Parietal lobe (tissue), 2 donors: ENCODE results near the gene HPCAL1. TPM values are rescaled to one million over a fixed set of nuclear protein-coding genes. Genes with fewer than 3 reads are reported as not detected.
A peak's percentile ranks its signal among the peaks of the same experiment; 100 is the strongest.

Experiments used
- small RNA-seq: library from RNA; depleted of rRNA; stranded (forward); fragments of <200 nt; gene quantifications from one replicate; pipeline ENCODE3, GENCODE V24; 2014; ENCODE audit warnings: low replicate concordance
- total RNA-seq: library from RNA; depleted of rRNA; stranded (reverse); fragments of >200 nt; gene quantifications from one replicate; pipeline ENCODE4 v1.2.3, GENCODE V29; 2014

Gene HPCAL1
- total RNA-seq = 23.5 TPM

DNA sequence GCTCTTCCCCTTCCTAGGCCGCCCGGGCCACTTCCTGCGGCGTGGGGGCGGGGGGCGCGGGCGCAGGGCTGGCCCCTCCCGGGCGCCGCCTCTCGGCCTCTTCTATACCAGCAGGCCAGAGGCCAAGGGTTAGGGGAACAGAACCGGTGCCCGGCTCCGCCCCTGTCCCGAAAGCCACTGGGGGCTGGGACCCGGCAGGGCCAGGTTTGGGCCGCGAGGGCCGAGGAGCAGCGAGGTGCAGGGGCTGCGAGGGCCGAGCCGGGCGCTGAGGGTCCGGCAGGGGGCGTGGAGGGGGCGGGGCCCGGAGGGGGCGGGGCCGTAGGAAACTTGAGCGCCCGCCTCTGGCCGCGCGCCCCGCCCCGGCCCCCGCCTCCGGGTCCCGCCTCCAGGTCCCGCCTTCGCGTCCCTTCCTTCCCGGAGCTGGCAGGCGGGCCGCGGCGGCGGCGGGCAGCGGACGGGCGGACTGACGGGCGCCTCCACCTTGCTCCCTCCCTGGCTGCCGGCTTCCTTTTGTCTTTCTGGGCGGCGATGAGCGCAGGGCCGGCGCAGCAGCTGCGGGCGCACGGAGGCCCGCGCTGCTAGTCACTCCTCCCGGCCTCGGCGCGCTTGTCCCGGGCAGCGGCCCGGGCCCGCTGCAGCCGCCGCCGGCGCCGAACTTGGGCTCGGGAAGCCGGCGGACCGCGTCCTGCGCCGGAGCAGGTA lies at the start of gene HPCAL1:
HPCAL1 (plus strand) TSS at position 426 of the 702 bp plus-strand sequence. CDS start 116,854 bp downstream, outside the sequence.

DNA sequence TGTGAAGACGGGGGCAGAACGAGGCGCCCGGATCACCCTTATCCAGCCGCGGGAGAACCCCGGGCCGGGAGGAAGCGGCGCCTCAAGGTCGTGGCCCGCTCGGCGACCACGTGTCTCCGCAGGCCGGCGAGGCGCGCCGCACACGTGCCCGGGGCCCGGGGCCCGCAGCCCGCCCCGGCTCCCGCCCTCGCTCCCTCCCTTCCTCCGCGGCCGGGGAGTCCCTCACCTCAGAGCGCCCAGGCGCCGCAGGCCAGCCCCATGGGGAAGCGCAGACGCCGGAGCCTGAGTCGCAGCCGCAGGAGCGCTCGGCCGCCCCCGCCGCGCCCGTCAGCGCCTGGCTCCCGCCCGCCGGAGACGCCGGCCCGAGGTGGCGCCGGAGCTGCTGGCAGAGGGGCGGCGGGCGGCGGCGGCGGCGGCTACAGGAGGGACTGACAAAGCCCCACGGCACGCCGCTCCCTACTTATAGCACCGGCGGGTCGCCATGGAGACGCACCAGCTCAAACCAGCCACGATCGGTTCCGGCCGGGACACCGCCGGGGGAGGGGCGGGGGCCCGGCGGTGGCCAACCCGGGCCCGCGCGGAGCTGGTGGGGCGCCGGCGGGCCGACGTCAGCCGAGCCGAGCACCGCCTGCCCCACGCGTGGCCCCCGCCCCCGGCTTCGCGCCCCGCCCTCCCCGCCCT lies 145.3 kb downstream of the HPCAL1 start, which contains the start of gene ODC1:
ODC1 (minus strand) TSS at position 433 of the 681 bp plus-strand sequence. CDS start 3,295 bp downstream, outside the sequence.

Small RNA genes within 50 kb of the gene (small RNA-seq; reads per million reads assigned to genes)
- gene RF00432 = not detected
- gene RN7SL66P = not detected
- gene SNORA80B = 3.6 reads per million, percentile 85 among the genes with 10 or more reads in this experiment

Other genes with a start within 250 kb of the HPCAL1 start
- not detected for gene CYS1, start 222.5 kb upstream of the HPCAL1 start, total RNA-seq
- gene RRM2, start 180.2 kb upstream of the HPCAL1 start, total RNA-seq = 11.3 TPM
- 142 TPM for gene ODC1, start 145.4 kb downstream of the HPCAL1 start, total RNA-seq